MM.1S (cell line): Measurements from ENCODE around the gene ZNF618.

Source experiments
- DNase-seq: peaks from one replicate; pipeline ENCODE4 v3.0.0-alpha.2; 2015
- H2AFZ ChIP-seq: fragments of 300-600 bp; sonication (generic); 2 replicates; pipeline ENCODE4 v1.6.0; 2016; ENCODE audit warnings: antibody characterized with exemption, low read length
- H3F3A ChIP-seq: fragments of 300-600 bp; sonication (generic); 2 replicates; pipeline ENCODE4 v1.6.1; 2016; ENCODE audit warnings: mild to moderate bottlenecking, antibody characterized with exemption, low read length, moderate library complexity, mixed read lengths; ENCODE audit not compliant: insufficient read depth
- H3K27ac ChIP-seq: fragments of 300-600 bp; sonication (generic); 2 replicates; pipeline ENCODE4 v1.5.1; 2016; ENCODE audit warnings: mild to moderate bottlenecking, low read length
- H3K27me3 ChIP-seq: fragments of 300-600 bp; sonication (generic); replicated peaks from 2 replicates; pipeline ENCODE4 v1.6.0; 2016; ENCODE audit warnings: low read length; ENCODE audit not compliant: insufficient read depth
- H3K36me3 ChIP-seq: fragments of 300-600 bp; sonication (generic); replicated peaks from 2 replicates; pipeline ENCODE4 v1.6.1; 2016; ENCODE audit warnings: mild to moderate bottlenecking, low read length, mixed read lengths; ENCODE audit not compliant: insufficient read depth
- H3K4me1 ChIP-seq: fragments of 300-600 bp; sonication (generic); 2 replicates; pipeline ENCODE4 v1.6.1; 2016; ENCODE audit warnings: low read length, mixed read lengths
- H3K4me2 ChIP-seq: fragments of 300-600 bp; sonication (generic); 2 replicates; pipeline ENCODE4 v1.6.0; 2016; ENCODE audit warnings: low read depth, low read length
- H3K4me3 ChIP-seq: fragments of 300-600 bp; sonication (generic); 2 replicates; pipeline ENCODE4 v1.5.1; 2016; ENCODE audit warnings: low read length, mixed read lengths
- H3K79me2 ChIP-seq: fragments of 300-600 bp; sonication (generic); 2 replicates; pipeline ENCODE4 v1.6.1; 2016; ENCODE audit warnings: mixed run types, low read length, mixed read lengths
- H3K9ac ChIP-seq: fragments of 300-600 bp; sonication (generic); 2 replicates; pipeline ENCODE4 v1.6.1; 2016; ENCODE audit warnings: low read length, mixed read lengths
- H3K9me2 ChIP-seq: fragments of 300-600 bp; sonication (generic); replicated peaks from 2 replicates; pipeline ENCODE4 v1.6.1; 2016; ENCODE audit warnings: mild to moderate bottlenecking, low read length, mixed read lengths; ENCODE audit not compliant: insufficient read depth
- H3K9me3 ChIP-seq: fragments of 300-600 bp; sonication (generic); replicated peaks from 2 replicates; pipeline ENCODE4 v1.6.1; 2016; ENCODE audit warnings: mild to moderate bottlenecking, low read length, mixed read lengths; ENCODE audit not compliant: insufficient read depth
- H4K20me1 ChIP-seq: fragments of 300-600 bp; sonication (generic); 2 replicates; pipeline ENCODE4 v1.6.1; 2016; ENCODE audit warnings: mild to moderate bottlenecking, low read length, moderate library complexity, mixed read lengths; ENCODE audit not compliant: insufficient read depth
- EZH2 ChIP-seq: fragments of 300-600 bp; sonication (generic); optimal IDR thresholded peaks from 2 replicates; pipeline ENCODE3; 2017; ENCODE audit warnings: low read depth, mild to moderate bottlenecking, antibody characterized with exemption, low read length, mixed read lengths
- EZH2phosphoT487 ChIP-seq: fragments of 300-600 bp; sonication (generic); IDR thresholded peaks from 2 replicates; pipeline ENCODE4 v1.6.1; 2018; ENCODE audit warnings: antibody characterized with exemption, low read length
- TF ChIP-seq, protein P1 (sequence below): fragments of 300-600 bp; sonication (generic); IDR thresholded peaks from 2 replicates; pipeline ENCODE4 v1.5.1; 2016; ENCODE audit warnings: antibody characterized with exemption, low read length, mixed read lengths

The ZNF618 gene

DNA sequence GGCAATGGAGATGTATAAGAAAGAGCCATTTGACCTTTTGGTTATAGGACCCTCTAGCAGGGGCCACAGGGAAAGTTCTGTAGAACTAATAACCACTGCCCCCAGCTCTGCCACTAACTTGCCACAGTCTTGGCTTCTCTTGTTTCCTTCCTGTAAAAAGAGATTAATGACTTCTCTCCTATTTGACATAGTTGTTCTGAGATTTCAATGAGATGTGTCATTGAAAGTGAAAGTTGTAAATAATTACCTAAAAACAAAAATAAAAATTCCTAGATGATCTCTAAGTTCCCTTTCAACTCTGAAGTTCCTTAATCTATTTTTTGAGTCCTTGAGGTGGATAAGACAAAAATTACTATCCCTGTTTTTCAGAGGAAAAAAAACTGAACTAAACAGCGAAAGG lies 224.4 kb downstream of the ZNF618 start:
- H3K36me3 ChIP-seq, result no peaks in the 10 kb centered on the region
- H3K4me2 ChIP-seq, result no peak overlapping the region
- no peak for TF ChIP-seq EZH2phosphoT487
- TF ChIP-seq, protein P1, sequence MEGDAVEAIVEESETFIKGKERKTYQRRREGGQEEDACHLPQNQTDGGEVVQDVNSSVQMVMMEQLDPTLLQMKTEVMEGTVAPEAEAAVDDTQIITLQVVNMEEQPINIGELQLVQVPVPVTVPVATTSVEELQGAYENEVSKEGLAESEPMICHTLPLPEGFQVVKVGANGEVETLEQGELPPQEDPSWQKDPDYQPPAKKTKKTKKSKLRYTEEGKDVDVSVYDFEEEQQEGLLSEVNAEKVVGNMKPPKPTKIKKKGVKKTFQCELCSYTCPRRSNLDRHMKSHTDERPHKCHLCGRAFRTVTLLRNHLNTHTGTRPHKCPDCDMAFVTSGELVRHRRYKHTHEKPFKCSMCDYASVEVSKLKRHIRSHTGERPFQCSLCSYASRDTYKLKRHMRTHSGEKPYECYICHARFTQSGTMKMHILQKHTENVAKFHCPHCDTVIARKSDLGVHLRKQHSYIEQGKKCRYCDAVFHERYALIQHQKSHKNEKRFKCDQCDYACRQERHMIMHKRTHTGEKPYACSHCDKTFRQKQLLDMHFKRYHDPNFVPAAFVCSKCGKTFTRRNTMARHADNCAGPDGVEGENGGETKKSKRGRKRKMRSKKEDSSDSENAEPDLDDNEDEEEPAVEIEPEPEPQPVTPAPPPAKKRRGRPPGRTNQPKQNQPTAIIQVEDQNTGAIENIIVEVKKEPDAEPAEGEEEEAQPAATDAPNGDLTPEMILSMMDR, result no peak
- no peak for TF ChIP-seq EZH2
- no peaks in the 10 kb centered on the region for H3K9me3 ChIP-seq
- H3K27ac ChIP-seq, result no peak overlapping the region
- no peaks in the 10 kb centered on the region for H3F3A ChIP-seq
- H3K27me3 ChIP-seq, result no peaks in the 10 kb centered on the region
- H3K9me2 ChIP-seq, result no peaks in the 10 kb centered on the region
- no peak overlapping the region for H2AFZ ChIP-seq
- no peaks in the 10 kb centered on the region for H3K79me2 ChIP-seq
- H4K20me1 ChIP-seq, result no peaks in the 10 kb centered on the region
- no peak for DNase-seq
- no peak overlapping the region for H3K9ac ChIP-seq
- H3K4me1 ChIP-seq, result no peaks in the 10 kb centered on the region
- H3K4me3 ChIP-seq, result no peak overlapping the region

DNA sequence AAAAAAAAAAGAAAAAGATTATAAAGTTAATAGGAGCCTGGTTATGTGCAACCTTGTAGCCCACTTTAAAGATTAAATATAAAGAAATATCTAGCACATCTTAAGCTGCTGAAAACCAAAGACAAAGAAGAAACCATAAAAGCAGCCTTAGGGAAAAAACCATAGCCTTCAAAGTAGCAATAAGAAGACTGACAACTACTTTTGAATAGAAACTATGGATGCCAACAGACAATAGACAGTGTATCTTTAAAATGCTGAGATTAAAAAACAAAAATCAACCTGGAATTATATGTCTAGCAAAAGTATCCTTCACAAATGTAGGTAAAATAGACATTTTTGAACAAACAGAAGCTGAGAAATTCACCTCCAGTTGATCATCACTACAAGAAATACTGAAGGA lies 226.4 kb downstream of the ZNF618 start:
- no peak overlapping the region for H3K4me3 ChIP-seq
- no peaks in the 10 kb centered on the region for H3K27me3 ChIP-seq
- no peak overlapping the region for H3K27ac ChIP-seq
- no peaks in the 10 kb centered on the region for H4K20me1 ChIP-seq
- no peak overlapping the region for H2AFZ ChIP-seq
- no peak for DNase-seq
- H3K9ac ChIP-seq, result no peak overlapping the region
- no peaks in the 10 kb centered on the region for H3K4me1 ChIP-seq
- H3F3A ChIP-seq, result no peaks in the 10 kb centered on the region
- no peaks in the 10 kb centered on the region for H3K36me3 ChIP-seq
- no peaks in the 10 kb centered on the region for H3K9me2 ChIP-seq
- H3K79me2 ChIP-seq, result no peaks in the 10 kb centered on the region
- no peak for TF ChIP-seq EZH2
- TF ChIP-seq EZH2phosphoT487, result no peak
- TF ChIP-seq, protein P1, result no peak
- no peaks in the 10 kb centered on the region for H3K9me3 ChIP-seq
- H3K4me2 ChIP-seq, result no peak overlapping the region

DNA sequence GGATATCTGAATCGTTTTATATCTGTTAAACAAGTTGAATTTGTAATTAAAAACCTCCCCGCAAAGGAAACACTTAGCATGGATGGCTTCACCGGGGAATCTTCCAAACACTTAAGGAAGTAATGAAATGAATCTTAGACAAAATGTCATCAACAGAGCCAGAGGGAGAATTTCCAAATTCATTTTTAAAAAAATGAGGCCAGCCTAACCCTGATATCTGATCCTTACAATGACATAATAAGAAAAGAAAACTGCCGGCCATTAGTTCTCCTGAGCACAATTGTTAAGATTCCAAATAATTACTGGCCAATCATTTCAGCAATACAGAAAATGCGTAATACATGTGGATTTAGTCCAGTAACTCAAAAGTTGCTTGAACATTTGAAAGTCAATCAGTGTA lies 229.1 kb downstream of the ZNF618 start:
- Histone ChIP-seq H3K27ac (no peak overlapping the region), H3K9ac (no peak overlapping the region), H3K4me2 (no peak overlapping the region), H3K4me3 (no peak overlapping the region), H3K36me3 (no peaks in the 10 kb centered on the region), H2AFZ (no peak overlapping the region), H3K9me3 (no peaks in the 10 kb centered on the region), H3K4me1 (no peaks in the 10 kb centered on the region), H3K9me2 (no peaks in the 10 kb centered on the region), H4K20me1 (no peaks in the 10 kb centered on the region), H3F3A (no peaks in the 10 kb centered on the region), H3K79me2 (no peaks in the 10 kb centered on the region), H3K27me3 (no peaks in the 10 kb centered on the region)
- TF ChIP-seq, protein P1, result no peak
- no peak for TF ChIP-seq EZH2phosphoT487
- no peak for TF ChIP-seq EZH2
- no peak for DNase-seq
